Hepatic stellate cell (primary cell): ENCODE results near the gene INPP5J.
"Not testable (repeated sequence)": the region's sequence is repeated elsewhere in the genome, so short reads cannot be mapped to it uniquely, and the experiment has no call there.

Experiments used
- DNase-seq: peaks from one replicate; pipeline ENCODE4 v3.0.0; 2011; ENCODE audit warnings: low spot score

Gene INPP5J, protein sequence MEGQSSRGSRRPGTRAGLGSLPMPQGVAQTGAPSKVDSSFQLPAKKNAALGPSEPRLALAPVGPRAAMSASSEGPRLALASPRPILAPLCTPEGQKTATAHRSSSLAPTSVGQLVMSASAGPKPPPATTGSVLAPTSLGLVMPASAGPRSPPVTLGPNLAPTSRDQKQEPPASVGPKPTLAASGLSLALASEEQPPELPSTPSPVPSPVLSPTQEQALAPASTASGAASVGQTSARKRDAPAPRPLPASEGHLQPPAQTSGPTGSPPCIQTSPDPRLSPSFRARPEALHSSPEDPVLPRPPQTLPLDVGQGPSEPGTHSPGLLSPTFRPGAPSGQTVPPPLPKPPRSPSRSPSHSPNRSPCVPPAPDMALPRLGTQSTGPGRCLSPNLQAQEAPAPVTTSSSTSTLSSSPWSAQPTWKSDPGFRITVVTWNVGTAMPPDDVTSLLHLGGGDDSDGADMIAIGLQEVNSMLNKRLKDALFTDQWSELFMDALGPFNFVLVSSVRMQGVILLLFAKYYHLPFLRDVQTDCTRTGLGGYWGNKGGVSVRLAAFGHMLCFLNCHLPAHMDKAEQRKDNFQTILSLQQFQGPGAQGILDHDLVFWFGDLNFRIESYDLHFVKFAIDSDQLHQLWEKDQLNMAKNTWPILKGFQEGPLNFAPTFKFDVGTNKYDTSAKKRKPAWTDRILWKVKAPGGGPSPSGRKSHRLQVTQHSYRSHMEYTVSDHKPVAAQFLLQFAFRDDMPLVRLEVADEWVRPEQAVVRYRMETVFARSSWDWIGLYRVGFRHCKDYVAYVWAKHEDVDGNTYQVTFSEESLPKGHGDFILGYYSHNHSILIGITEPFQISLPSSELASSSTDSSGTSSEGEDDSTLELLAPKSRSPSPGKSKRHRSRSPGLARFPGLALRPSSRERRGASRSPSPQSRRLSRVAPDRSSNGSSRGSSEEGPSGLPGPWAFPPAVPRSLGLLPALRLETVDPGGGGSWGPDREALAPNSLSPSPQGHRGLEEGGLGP

DNA sequence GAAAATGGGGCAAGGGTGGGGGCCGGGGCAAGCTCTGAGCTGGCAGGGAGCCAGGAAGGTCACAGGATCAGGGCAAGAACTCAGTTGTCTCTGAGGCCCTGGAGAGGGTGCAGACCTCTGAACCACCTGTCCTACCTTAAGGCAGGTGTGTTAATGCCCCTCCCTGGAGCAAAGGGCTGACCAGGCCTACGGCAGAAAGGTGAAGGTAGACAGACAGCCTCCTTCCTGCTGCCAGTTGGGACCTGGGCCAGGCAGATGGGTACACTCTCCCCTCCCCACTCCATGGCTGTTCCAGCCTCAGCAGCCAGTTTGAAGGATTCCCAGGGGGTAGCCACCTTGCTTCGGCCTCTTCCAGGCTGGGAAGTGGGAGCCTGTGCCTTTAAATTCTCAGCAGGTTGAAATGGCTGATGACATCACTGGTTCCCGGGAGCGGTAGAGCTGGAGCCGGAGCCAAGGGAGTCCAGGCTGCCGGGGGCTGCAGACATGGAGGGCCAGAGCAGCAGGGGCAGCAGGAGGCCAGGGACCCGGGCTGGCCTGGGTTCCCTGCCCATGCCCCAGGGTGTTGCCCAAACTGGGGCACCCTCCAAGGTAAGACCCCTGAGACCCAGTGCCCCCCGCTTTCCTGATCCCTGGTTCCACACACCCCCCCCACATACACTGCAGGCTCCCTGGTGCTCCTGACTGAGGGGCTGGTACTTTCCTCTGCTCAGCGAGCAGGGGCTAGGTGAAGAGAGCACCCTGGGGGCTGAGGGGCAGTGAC is at the start of gene INPP5J:
Gene INPP5J (plus strand): TSS at position 435 of the 760 bp plus-strand sequence. CDS start 49 bp downstream, at position 484.
- DNase-seq: peak; percentile 83

DNA sequence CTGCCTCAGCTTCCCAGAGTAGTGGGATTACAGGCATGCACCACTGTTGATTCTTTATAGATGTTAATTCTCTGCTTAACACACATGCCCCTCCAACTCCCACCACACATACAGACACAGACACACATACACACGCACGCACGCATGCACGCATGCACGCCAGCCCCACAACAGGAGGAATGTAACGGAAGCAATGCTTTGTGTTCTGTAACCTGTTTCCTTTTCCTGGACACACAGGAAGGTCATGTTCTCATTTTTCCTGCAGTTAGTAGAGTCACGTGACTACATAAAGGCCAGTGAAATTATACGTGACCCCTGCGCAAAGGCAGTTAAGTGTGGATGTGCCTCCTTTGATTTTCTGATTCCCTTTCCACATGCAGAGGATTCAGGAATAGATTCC is 49.6 kb upstream of the INPP5J start:
- not testable (repeated sequence) for DNase-seq

DNA sequence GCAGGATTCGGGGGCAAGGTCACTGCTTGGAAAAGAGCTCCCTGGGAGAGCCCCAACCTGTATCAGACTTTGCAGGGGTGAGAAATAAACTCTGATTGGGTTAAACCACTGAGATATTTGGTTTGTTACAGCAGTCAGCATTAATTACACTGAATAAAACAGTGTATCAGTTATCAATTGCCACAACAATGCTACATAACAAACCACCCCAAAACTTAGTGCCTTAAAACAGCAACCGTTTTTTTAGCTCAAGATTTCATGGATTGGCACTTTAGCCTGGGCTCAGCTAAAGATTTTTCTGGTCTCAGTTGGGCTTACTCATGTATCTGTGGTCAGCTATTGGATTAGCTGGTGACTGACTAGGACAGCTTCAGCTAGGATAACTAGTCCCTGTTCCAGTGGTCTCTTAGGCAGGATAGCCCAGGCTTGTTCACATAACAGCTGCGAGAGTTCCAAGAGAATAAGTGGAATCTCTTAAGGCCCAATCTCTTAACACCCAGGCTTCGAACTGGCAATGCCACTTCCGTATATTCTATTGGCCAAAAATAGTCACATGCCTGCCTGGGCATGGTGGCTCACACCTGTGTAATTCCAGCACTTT is 49.1 kb upstream of the INPP5J start:
- DNase-seq: not testable (repeated sequence)

DNA sequence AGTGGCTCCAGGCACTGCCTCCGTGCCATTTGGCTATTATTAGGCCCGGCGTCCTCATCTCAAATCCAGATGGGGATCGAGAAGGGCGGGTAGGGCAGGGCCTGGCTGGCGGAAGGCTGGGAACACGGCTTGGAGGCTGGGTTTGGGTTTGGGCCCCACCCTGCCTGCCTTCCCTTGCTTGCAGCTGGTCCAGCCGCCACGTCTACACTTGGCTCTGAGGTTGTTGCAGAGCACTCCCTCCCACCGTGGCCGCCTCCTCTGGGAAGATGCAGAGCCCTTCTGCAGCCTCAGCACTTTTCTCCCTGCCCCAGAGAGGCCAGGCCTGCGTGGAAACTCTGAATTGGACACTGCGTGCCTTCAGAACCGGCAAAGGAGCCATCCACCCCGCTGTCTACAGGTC is 46.8 kb upstream of the INPP5J start:
- DNase-seq: peak; percentile 58

DNA sequence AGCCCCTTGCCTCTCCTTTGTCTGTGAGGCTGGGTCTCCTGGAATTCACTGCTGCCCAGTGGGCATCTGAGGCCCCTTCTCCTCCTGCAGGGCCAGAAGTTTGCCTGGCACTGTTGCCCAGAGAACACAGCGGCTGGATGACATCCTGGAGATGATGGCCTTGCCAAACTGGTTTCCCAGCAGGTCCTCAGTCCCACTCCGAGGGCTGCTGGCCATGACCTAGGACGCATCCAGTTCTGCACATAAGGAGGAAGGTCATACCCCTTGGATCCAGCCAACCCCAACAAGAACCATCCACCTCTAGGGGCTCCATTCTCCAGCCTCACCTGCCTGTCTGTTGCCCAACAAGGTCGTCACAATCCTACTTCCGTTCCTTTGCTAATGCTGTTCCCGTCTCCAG is 45.1 kb upstream of the INPP5J start:
- no peak for DNase-seq

DNA sequence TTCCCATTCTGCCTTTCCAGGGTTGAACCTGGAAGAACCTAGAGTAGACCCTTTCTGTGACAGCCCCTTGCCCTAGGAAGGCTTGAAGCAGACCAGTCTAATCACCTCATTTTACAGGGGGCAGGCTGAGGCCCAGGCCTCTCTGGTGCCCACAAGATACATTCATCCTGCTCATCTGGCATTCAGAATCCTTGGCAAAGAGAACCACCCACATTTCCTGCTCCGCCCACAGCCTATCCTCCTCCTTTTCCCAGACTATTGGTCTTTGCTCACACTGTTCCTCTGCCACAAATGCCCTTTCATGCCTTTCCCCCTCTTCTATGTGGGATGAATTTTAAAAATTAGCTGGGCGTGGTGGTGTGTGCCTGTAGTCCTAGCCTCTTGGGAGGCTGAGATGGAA is 44.4 kb upstream of the INPP5J start:
- DNase-seq: not testable (repeated sequence)

DNA sequence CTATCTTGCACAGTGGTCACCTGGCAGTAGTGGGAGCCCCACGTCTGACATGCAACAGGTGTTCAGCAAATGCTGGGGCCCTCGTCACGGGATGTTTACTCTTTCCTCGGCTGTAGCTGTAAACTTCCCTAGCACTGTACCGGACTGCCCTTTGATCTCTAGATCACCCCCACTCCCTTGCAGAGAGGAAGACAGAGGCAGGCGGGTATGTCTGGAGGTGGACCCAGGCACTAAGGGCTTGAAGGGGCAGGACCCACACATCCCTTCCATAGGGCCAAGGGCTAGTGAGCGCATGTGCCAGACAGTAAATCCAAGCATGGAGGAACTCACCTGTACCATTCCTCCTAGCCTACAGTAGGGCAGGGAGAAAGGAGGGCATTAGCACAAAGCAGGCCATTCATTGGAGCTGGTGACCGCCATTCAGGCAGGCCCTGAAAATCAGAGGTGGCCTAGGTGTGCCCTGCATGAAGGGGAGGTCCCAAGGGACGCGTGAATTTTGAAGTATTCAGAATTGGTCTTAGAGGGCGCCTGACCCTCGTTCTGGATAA is 43.6 kb upstream of the INPP5J start:
- DNase-seq: no peak

DNA sequence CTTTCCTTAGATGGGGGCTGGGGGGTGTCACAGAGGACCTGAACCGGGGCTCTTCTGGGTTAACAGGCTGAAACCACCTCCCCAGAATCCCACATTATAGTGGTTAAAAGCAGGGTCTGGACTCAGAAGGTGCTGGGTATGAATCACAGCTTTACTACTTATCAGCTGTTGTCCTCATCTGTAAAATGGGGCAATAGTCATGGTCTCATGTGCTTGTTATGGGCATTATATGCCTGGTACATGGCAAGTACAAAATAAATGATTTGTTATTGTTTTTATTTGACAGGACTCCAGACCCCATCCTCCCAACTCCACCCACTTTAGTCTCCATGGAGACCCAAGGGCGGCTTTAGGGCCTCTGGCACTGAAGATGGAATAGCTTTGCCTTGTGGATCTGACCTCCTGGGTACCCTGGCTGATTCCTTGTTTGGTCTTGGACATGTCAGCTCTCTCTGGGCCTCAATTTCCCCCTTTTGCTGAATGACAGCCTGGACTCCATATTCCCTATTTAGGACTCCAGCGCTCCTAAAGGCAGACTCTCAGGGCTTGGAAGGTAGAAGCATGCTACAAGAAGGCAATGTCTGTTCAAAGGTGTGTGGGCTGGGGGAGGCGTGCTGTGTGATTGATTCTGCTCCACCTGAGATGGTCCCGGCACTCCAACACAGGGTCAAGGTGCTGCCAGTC is 42.5 kb upstream of the INPP5J start:
- DNase-seq: no peak

DNA sequence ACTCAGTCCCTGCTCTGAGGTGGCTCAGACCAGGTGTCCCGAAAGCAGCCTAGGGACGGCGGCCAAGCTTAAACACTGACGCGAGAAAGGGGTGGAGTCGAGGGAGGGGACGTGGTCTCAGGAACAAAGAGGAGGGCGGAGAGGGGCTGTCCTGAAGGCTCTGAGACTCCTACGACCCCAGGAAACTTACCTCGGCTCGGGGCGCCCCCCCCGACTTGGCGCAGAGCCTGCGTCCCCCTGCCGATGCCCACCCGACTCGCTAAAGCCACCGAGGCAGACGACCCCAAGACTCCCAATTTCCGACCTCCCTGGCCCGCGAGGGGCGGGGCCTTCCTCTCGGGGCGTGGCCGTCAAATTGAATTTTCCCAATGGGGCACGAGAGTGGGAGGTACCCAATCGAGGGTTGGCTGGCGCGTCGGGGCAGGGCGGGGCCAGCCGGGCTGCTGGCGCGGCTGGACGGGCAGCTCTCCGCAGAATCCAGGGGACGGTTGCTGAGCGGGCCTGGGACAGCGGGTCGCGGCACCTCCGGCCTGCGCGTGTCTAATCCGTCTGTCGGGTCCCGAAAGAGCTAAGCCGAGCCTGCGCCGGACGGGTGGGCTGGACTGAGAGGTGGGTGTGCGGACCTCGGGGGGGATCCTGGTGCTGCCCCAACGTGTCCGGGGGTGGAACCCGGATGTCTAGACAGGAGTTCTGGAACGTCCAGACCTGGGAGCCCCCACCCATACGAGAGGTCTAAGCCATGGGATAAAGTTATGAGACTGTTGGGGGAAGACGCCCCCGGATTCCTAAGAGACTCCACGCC is 41.7 kb upstream of the INPP5J start, which contains the start of gene SMTN:
Gene SMTN (plus strand): TSS at position 471 of the 802 bp plus-strand sequence. CDS start 1,941 bp downstream, outside the sequence.
- DNase-seq: peak; percentile 95

DNA sequence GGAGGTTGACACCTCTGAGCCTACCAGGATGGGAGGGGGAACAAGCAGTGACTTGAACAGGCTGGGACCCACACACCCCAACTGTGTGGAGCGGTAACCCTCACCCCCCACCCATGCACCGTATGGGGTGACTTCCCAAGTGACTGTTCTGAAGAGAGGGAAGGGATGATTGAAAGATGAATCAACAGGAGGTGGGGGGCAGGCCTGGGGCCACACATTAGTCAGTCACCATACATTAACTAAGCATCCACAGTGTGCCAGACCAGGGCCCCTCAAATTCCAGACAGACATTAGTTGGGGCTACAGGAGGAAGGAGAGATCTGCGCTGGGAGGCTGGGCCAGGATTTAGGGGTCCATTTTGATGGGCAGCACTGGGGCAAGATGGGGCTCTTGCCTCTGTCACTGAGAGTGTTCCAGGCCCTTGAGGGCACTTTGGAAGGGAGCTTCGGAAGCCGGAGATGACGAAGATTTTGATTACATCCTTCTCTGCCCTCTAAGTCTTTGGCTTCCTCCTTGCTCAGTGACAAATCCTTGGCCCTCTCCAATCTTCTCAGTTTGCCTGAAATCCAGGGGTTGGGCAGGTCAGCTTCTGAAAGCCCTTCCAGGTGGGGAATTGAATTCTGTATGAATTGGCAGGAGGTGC is 40.7 kb upstream of the INPP5J start:
- DNase-seq: peak; percentile 55

DNA sequence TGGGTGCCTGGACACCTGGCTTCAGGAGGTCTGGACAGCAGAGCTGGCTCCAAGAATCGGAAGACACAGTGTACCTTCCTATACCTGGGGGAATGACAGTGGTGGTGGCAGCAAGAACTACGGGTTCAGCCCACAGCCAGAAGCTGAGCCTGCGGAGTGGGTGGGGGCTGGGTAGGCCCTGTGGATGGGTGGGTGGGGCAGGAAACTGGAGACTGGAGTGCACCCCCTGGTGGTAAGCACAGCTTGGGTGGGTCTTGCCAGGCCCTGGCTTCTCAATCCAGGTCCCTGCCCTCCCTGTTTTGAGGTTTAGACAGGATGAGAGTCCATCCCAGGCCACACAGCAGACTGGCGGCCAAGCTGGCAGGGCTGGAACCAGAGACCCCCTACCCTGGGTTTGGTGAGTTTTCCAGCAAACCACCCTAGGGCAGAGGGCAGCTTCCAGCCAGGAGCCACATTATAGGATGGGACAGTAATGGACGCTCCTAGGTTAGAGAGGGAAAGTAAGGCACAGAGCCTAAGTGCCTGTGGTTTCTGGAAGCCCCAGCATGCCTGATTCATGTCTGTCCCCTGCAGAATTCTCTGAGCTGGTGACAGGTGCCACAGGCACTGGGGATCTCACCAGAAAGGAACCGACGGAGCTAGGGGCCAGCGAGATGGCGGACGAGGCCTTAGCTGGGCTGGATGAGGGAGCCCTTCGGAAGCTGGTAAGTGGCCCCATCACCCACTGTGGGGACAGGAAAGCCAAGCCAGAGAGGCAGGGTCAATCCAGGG is 40.0 kb upstream of the INPP5J start:
- peak; percentile 90 for DNase-seq

DNA sequence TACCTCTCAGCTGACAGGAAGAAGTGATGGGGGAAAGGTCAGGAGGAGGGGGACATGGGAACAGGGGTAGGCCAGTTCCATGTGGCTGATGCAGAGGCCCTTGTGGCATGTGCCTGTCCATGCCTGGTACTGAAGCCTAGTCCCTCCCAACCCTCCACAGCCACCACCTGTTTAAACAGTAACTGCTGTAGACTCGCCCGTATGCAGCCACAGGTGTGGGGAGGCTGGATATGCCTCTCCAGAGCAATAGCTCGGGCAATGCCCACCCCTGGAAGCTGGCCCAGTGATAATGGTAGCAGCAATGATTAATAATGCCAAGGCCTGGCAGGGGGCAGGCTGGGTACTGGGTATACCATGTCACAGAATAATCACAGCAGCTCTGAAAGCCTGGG is 39.4 kb upstream of the INPP5J start:
- peak; percentile 16 for DNase-seq

DNA sequence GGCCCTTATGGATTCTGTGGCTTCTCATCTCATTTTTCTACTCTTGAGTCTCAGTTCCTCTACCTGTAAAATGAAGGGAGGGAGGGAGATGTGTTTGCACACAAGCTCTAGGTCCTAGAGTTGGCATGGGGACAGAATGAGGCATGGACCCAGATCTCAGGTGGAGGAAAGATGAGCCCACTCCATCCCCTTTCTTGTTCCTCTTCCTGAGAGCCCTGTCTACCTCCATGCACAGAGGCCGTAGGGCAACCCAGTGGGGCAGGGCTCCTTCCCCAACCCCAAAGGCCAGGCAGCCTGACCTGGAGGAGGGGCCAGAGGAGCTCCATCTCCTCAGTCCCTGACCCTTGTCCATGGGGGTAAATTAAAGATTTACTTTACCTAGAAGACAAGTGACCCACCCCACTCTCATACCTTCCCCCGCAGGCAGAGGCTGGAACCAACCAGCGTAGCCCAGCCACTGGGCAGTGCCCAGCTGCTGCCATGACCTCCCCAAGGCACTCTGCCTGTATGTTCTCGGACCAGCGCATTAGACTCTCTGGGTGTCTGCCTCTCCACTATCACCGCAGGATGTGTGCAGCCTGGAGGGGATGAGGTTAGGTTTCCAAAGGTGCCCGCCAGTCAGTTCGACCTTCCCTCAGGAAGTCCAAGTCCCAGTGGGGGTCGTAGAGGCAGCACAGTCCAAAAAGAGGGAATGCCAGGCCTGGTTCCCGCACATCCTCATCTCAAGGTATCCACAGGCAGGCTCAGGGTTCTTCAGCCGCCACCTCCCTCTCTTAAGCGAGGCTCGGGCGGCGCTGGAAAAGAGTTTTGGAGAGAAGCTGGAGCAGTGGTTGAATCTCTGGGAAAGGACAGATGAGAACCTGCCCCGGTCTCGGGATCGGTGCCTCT is 38.6 kb upstream of the INPP5J start:
- peak; percentile 46 for DNase-seq

DNA sequence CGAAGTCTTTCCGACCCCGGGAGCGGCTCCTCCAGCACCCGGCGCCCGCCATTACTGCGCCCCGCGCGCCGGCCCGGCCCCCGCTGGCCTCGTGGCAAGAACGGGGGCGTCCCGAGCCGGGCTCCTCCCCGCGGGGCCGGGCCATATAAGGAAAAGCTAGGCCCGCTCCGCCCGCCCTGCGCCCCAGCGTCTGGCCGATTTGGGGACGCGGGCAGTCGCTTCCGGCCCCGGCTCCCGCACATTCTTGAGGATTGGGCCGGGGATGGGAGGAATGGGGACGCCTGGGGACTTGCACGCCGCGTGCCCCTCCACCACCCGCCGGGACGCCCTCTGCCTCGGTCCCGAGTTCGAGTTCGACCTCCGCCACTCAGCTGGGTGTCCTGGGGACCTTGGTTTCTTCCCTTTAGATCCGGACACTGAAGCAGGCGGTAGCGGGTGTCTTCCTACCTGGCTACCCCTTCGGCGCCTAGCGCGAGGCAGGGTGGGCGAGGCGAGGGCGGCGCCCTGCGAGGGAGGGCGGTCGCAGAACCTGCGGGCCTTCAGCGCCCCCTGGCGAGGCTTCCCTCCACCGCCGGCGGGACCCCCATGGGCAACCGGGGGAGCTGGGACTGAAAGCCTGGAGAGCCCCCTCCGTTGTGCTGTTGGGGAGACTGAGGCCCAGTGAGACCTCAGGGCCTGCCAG is 37.8 kb upstream of the INPP5J start:
- peak; percentile 94 for DNase-seq

DNA sequence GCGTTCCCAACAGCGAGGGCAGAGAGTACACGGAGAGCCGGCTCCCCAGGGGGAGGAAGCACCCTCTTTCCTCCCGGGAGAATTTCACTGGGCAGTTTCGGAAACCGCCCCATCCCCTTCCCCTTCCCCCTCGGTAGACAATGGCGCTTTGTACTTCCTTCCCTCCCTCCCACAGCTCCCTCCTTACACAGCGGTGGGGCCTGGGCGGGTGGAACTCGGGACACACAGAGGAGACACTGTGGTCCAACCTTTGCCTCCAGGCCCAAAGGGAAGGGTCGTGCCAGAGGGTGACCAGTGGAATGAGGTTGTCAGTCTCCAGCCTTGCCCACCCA is 37.3 kb upstream of the INPP5J start:
- no peak for DNase-seq

DNA sequence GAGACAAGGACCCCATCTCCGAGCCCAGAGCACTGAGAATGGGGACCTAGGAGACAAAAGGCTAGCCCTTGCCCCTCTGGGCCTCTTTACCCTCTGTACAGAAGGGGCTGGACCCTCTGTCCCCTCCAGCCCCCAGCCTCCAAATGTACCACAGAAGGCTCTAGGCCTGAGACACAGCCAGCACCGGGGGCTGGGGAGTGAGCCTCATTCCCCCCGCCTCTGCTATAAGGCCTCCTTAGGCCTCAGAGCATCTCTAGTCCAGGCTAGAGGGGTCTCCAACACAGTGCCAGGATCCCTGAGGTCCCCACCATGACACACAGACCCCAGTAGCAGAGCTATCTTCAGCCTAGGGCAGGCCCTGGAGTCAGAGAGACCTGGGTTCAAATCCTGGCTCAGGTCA is 36.8 kb upstream of the INPP5J start:
- DNase-seq: no peak
